ENCODE data around the gene TCP10L. TPM values are rescaled to one million over a fixed set of nuclear protein-coding genes. Genes with fewer than 3 reads are reported as not detected.
"Not testable (repeated sequence)": the region's sequence is repeated elsewhere in the genome, so short reads cannot be mapped to it uniquely, and the experiment has no call there.

TCP10L gene
- total RNA-seq, 1 experiment from 2014 or later: 0.07 TPM

GRCh38 chr21:32533053-32533452, 52.3 kb downstream of the TCP10L start:
- Histone ChIP-seq H3K79me2 (ENCODE audit: low read length) (no peaks in the 10 kb centered on the region), H3K9ac (ENCODE audit: low read length) (no peak overlapping the region), H3K9me3 (ENCODE audit: low read length) (no peaks in the 10 kb centered on the region), H4K20me1 (ENCODE audit: insufficient read depth, low read depth, low read length) (no peaks in the 10 kb centered on the region), H3K27me3 (ENCODE audit: low read length) (no peaks in the 10 kb centered on the region), H3K4me3 (ENCODE audit: low read length) (no peak overlapping the region), H2AFZ (ENCODE audit: low read length) (no peak overlapping the region), H3K27ac (ENCODE audit: low read length) (no peak overlapping the region), H3K4me2 (ENCODE audit: low read depth, low read length, poor library complexity, severe bottlenecking) (no peak overlapping the region), H3K9me2 (replicated peaks; ENCODE audit: insufficient read depth, low read length) (no peaks in the 10 kb centered on the region), H3K4me1 (ENCODE audit: low read length) (no peaks in the 10 kb centered on the region), H3K36me3 (ENCODE audit: insufficient read depth, low read length) (no peaks in the 10 kb centered on the region)
- DNase-seq: no peak

DNA sequence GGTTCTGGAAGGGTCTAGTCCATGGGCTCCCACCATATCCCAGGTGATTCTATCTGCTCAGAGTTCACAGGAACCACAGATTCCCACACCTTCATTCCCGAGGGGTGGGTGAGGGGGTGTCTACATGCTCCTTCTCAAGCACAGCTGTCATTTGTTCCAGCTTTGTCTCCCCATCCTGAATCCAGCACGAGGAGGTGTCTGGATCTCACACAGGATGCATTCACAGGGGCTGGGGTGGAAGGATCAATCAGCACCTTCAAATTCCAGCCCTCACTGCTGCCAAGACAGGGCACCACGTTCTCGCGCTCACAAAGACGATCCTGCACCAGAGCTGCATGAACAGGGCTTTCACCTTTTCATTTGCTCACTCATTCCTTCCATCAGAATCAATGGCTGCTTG, 52.7 kb downstream of the TCP10L start:
- H3K9ac ChIP-seq (ENCODE audit: low read length): no peak overlapping the region
- no peak overlapping the region for H3K4me3 ChIP-seq (ENCODE audit: low read length)
- DNase-seq: no peak
- no peaks in the 10 kb centered on the region for H4K20me1 ChIP-seq (ENCODE audit: insufficient read depth, low read depth, low read length)
- H2AFZ ChIP-seq (ENCODE audit: low read length): no peak overlapping the region
- H3K9me3 ChIP-seq (ENCODE audit: low read length): no peaks in the 10 kb centered on the region
- H3K4me2 ChIP-seq (ENCODE audit: low read depth, low read length, poor library complexity, severe bottlenecking): no peak overlapping the region
- H3K36me3 ChIP-seq (ENCODE audit: insufficient read depth, low read length): no peaks in the 10 kb centered on the region
- H3K79me2 ChIP-seq (ENCODE audit: low read length): no peaks in the 10 kb centered on the region
- H3K27ac ChIP-seq (ENCODE audit: low read length): no peak overlapping the region
- no peaks in the 10 kb centered on the region for H3K9me2 ChIP-seq (replicated peaks; ENCODE audit: insufficient read depth, low read length)
- no peaks in the 10 kb centered on the region for H3K27me3 ChIP-seq (ENCODE audit: low read length)
- H3K4me1 ChIP-seq (ENCODE audit: low read length): no peaks in the 10 kb centered on the region

- not testable (repeated sequence) for H3K9ac ChIP-seq (ENCODE audit: low read length); H2AFZ ChIP-seq (ENCODE audit: low read length); H3K36me3 ChIP-seq (ENCODE audit: insufficient read depth, low read length); H4K20me1 ChIP-seq (ENCODE audit: insufficient read depth, low read depth, low read length); H3K27me3 ChIP-seq (ENCODE audit: low read length); H3K4me2 ChIP-seq (ENCODE audit: low read depth, low read length, poor library complexity, severe bottlenecking); H3K9me2 ChIP-seq (replicated peaks; ENCODE audit: insufficient read depth, low read length); DNase-seq; H3K79me2 ChIP-seq (ENCODE audit: low read length); H3K27ac ChIP-seq (ENCODE audit: low read length); H3K4me1 ChIP-seq (ENCODE audit: low read length); H3K4me3 ChIP-seq (ENCODE audit: low read length); H3K9me3 ChIP-seq (ENCODE audit: low read length)
These were observed 53.8 kb downstream of the TCP10L start for GRCh38 chr21:32531561-32531960.

DNA sequence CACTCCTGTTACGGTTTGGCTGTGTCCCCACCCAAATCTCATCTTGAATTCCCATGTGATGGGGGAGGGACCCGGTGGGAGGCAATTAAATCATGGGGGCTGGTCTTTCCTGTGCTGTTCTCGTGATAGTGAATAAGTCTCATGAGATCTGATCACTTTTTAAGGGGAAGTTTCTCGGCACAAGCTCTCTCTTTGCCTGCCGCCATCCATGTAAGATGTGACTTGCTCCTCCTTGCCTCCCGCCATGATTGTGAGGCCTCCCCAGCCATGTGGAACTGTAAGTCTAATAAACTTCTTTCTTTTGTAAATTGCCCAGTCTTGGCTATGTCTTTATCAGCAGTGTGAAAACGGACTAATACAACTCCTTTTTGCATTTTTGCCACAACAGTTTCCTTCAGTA, 54.5 kb downstream of the TCP10L start:
- DNase-seq; H3K4me1 ChIP-seq (ENCODE audit: low read length); H3K27me3 ChIP-seq (ENCODE audit: low read length); H3K9me3 ChIP-seq (ENCODE audit: low read length); H4K20me1 ChIP-seq (ENCODE audit: insufficient read depth, low read depth, low read length); H2AFZ ChIP-seq (ENCODE audit: low read length); H3K4me3 ChIP-seq (ENCODE audit: low read length); H3K27ac ChIP-seq (ENCODE audit: low read length); H3K9ac ChIP-seq (ENCODE audit: low read length); H3K36me3 ChIP-seq (ENCODE audit: insufficient read depth, low read length); H3K4me2 ChIP-seq (ENCODE audit: low read depth, low read length, poor library complexity, severe bottlenecking); H3K9me2 ChIP-seq (replicated peaks; ENCODE audit: insufficient read depth, low read length); H3K79me2 ChIP-seq (ENCODE audit: low read length): not testable (repeated sequence)

GRCh38 chr21:32529679-32530078, 55.6 kb downstream of the TCP10L start:
- Histone ChIP-seq H2AFZ (ENCODE audit: low read length) (no peak overlapping the region), H3K27me3 (ENCODE audit: low read length) (no peaks in the 10 kb centered on the region), H4K20me1 (ENCODE audit: insufficient read depth, low read depth, low read length) (no peaks in the 10 kb centered on the region), H3K27ac (ENCODE audit: low read length) (no peak overlapping the region), H3K36me3 (ENCODE audit: insufficient read depth, low read length) (no peaks in the 10 kb centered on the region), H3K4me2 (ENCODE audit: low read depth, low read length, poor library complexity, severe bottlenecking) (no peak overlapping the region), H3K9ac (ENCODE audit: low read length) (no peak overlapping the region), H3K4me3 (ENCODE audit: low read length) (no peak overlapping the region), H3K4me1 (ENCODE audit: low read length) (no peaks in the 10 kb centered on the region), H3K9me2 (replicated peaks; ENCODE audit: insufficient read depth, low read length) (no peaks in the 10 kb centered on the region), H3K9me3 (ENCODE audit: low read length) (no peaks in the 10 kb centered on the region), H3K79me2 (ENCODE audit: low read length) (no peaks in the 10 kb centered on the region)
- no peak for DNase-seq

GRCh38 chr21:32525282-32525681, 60.0 kb downstream of the TCP10L start:
- Histone ChIP-seq H3K27me3 (ENCODE audit: low read length) (no peaks in the 10 kb centered on the region), H3K4me1 (ENCODE audit: low read length) (no peaks in the 10 kb centered on the region), H4K20me1 (ENCODE audit: insufficient read depth, low read depth, low read length) (no peaks in the 10 kb centered on the region), H3K4me3 (ENCODE audit: low read length) (no peak overlapping the region), H3K79me2 (ENCODE audit: low read length) (no peaks in the 10 kb centered on the region), H2AFZ (ENCODE audit: low read length) (no peak overlapping the region), H3K9me3 (ENCODE audit: low read length) (no peaks in the 10 kb centered on the region), H3K9me2 (replicated peaks; ENCODE audit: insufficient read depth, low read length) (no peaks in the 10 kb centered on the region), H3K4me2 (ENCODE audit: low read depth, low read length, poor library complexity, severe bottlenecking) (no peak overlapping the region), H3K9ac (ENCODE audit: low read length) (no peak overlapping the region), H3K36me3 (ENCODE audit: insufficient read depth, low read length) (no peaks in the 10 kb centered on the region), H3K27ac (ENCODE audit: low read length) (no peak overlapping the region)
- DNase-seq: no peak

GRCh38 chr21:32523988-32524719, 61.2 kb downstream of the TCP10L start:
- Histone ChIP-seq H3K9me3 (ENCODE audit: low read length) (no peaks in the 10 kb centered on the region), H3K4me3 (ENCODE audit: low read length) (no peak overlapping the region), H3K36me3 (ENCODE audit: insufficient read depth, low read length) (no peaks in the 10 kb centered on the region), H2AFZ (ENCODE audit: low read length) (no peak overlapping the region), H3K79me2 (ENCODE audit: low read length) (no peaks in the 10 kb centered on the region), H4K20me1 (ENCODE audit: insufficient read depth, low read depth, low read length) (no peaks in the 10 kb centered on the region), H3K4me2 (ENCODE audit: low read depth, low read length, poor library complexity, severe bottlenecking) (no peak overlapping the region), H3K27ac (ENCODE audit: low read length) (no peak overlapping the region), H3K4me1 (ENCODE audit: low read length) (no peaks in the 10 kb centered on the region), H3K9ac (ENCODE audit: low read length) (no peak overlapping the region), H3K27me3 (ENCODE audit: low read length) (no peaks in the 10 kb centered on the region), H3K9me2 (replicated peaks; ENCODE audit: insufficient read depth, low read length) (no peaks in the 10 kb centered on the region)
- no peak for DNase-seq

Measured in Karpas-422 (cell line).